K562 (cell line): Measurements from ENCODE around the gene PROM2. TPM values are rescaled to one million over a fixed set of nuclear protein-coding genes. Genes with fewer than 3 reads are reported as not detected.

Experiments
- ATAC-seq: fragments of 200-7000 bp; cut with Tn5 transposase; 3 replicates; pipeline ENCODE4 v1.9.1; 2020; ENCODE audit warnings: moderate library complexity
- BruUV-seq: library from RNA; stranded (reverse); fragments of 400-500 nt; replicated peaks from 2 replicates; lab custom pipeline; 2021; lab: Mats Ljungman, UMichigan
- CTCF ChIA-PET: fragments of 300-600 bp; formaldehyde crosslinking; extraction: SDS; loops from one replicate; lab custom pipeline; 2021; ENCODE audit warnings: low intra/inter-chr PET ratio; lab: Yijun Ruan, JAX
- POLR2A ChIA-PET: fragments of 300-600, 350-650 bp; sonication (Branson Sonifier 250); formaldehyde crosslinking; extraction: SDS; loops from one replicate; lab custom pipeline; 2021; ENCODE audit warnings: antibody characterized with exemption, inconsistent platforms; lab: Yijun Ruan, JAX
- DNase-seq, 4 experiments: peaks; one replicate each; pipeline versions ENCODE4 v3.0.0 to v3.0.0-alpha.2; 2011 to 2018; ENCODE audit warnings: low spot score in 3 of 4, mixed read lengths in 3 of 4; ENCODE audit errors: extremely low read depth in 1 of 4
- FAIRE-seq: peaks from 2 replicates; lab custom pipeline; 2011; peaks lifted over from hg19 to GRCh38; lab: Jason Lieb, UNC
- H2AFZ ChIP-seq: 2 replicates; pipeline ENCODE4 v1.6.0; 2011; ENCODE audit warnings: low read depth, low read length, control low read depth, inconsistent platforms
- H3K27ac ChIP-seq: fragments of 200-600 bp; 3 replicates; pipeline ENCODE4 v1.8.0; 2011; ENCODE audit warnings: low read depth, mild to moderate bottlenecking, control low read depth, inconsistent platforms, low read length, moderate library complexity, mixed read lengths; ENCODE audit errors: extremely low read depth
- H3K27me3 ChIP-seq, 2 experiments: fragments of 300-600 bp in 1 of 2; 2 replicates in 1 of 2; 3 replicates in 1 of 2; pipeline versions ENCODE4 v1.6.0 to v1.8.0; 2011; ENCODE audit warnings: inconsistent platforms in 2 of 2, low read length in 2 of 2, mild to moderate bottlenecking in 1 of 2, mixed read lengths in 1 of 2, moderate library complexity in 1 of 2; ENCODE audit not compliant: control insufficient read depth in 2 of 2, insufficient read depth in 2 of 2
- H3K36me3 ChIP-seq: fragments of 300-600 bp; 3 replicates; pipeline ENCODE4 v1.8.0; 2011; ENCODE audit warnings: mild to moderate bottlenecking, low read length, inconsistent platforms; ENCODE audit not compliant: control insufficient read depth, insufficient read depth
- H3K4me1 ChIP-seq, 2 experiments: fragments of 200-600 bp in 1 of 2; replicated peaks in 1 of 2; 2 replicates in 1 of 2; 3 replicates in 1 of 2; pipeline versions ENCODE4 v1.5.1 to v1.8.0; 2011; ENCODE audit warnings: inconsistent platforms in 2 of 2, low read length in 2 of 2, mild to moderate bottlenecking in 1 of 2, mixed read lengths in 1 of 2, moderate library complexity in 1 of 2; ENCODE audit not compliant: control insufficient read depth in 2 of 2, insufficient read depth in 2 of 2
- H3K4me2 ChIP-seq: 2 replicates; pipeline ENCODE4 v1.6.1; 2011; ENCODE audit warnings: low read length, control low read depth, inconsistent platforms, mixed read lengths; ENCODE audit not compliant: insufficient read depth
- H3K4me3 ChIP-seq: fragments of 200-600 bp; sonication (generic), shearing (Covaris generic); 2 replicates; pipeline ENCODE4 v1.5.1; 2016; ENCODE audit warnings: control low read depth, inconsistent platforms
- H3K79me2 ChIP-seq: fragments of 200-600 bp; 3 replicates; pipeline ENCODE4 v1.8.0; 2011; ENCODE audit warnings: low read length, inconsistent platforms; ENCODE audit not compliant: control insufficient read depth, insufficient read depth
- H3K9ac ChIP-seq, 2 experiments: 2 replicates each; pipeline versions ENCODE4 v1.6.0 to v1.6.1; 2011; ENCODE audit warnings: low read depth in 2 of 2, low read length in 2 of 2, control low read depth in 1 of 2, inconsistent platforms in 1 of 2, mild to moderate bottlenecking in 1 of 2, mixed read lengths in 1 of 2; ENCODE audit not compliant: insufficient read depth in 1 of 2
- H3K9me1 ChIP-seq: one replicate; pipeline ENCODE4 v1.6.0; 2011; ENCODE audit warnings: inconsistent platforms, mild to moderate bottlenecking, low read length, moderate library complexity; ENCODE audit not compliant: control insufficient read depth, insufficient read depth
- H3K9me3 ChIP-seq: replicated peaks from 2 replicates; pipeline ENCODE4 v1.5.1; 2011; ENCODE audit warnings: low read depth, low read length, inconsistent platforms; ENCODE audit not compliant: control insufficient read depth, insufficient read depth
- H4K20me1 ChIP-seq: replicated peaks from 2 replicates; pipeline ENCODE4 v1.6.1; 2011; ENCODE audit warnings: low read length, inconsistent platforms, mixed read lengths; ENCODE audit not compliant: control insufficient read depth, insufficient read depth
- BRD4 ChIP-seq: fragments of 200-600 bp; sonication (generic); IDR thresholded peaks from 2 replicates; pipeline ENCODE4 v1.6.1; 2017; ENCODE audit warnings: inconsistent platforms
- THRAP3 ChIP-seq: fragments of 450-650 bp; IDR thresholded peaks from 2 replicates; pipeline ENCODE4 v1.6.1; 2016; ENCODE audit warnings: mild to moderate bottlenecking, inconsistent platforms, borderline replicate concordance
- ZNF146 ChIP-seq: IDR thresholded peaks from one replicate; pipeline ENCODE4 v1.6.1; 2018; ENCODE audit warnings: missing compliant biosample characterization; ENCODE audit not compliant: unreplicated experiment
- WGBS: fragments of 100-300 bp; shearing (Covaris generic); methylation state at CpG from one replicate; pipeline ENCODE4 v1.1.6; 2016; ENCODE audit warnings: low coverage, mixed read lengths; ENCODE audit not compliant: insufficient coverage; ENCODE audit errors: missing lambda C conversion rate; 5-methylcytosine and 5-hydroxymethylcytosine counted together
- in situ Hi-C: fragments of 300-500 bp; cut with MboI; formaldehyde crosslinking; loops from 4 replicates; pipeline ENCODE4 v1.15.0; 2018; ENCODE audit warnings: inconsistent platforms, mixed read lengths
- intact Hi-C: fragments of 100-400 bp; cut with micrococcal nuclease; formaldehyde crosslinking; loops from 2 replicates; pipeline ENCODE4 v1.14.2; 2022
- polyA plus RNA-seq, 8 experiments: library from polyadenylated mRNA; depleted of rRNA in 4 of 8; stranded (reverse) in 5 of 8; unstranded in 3 of 8; fragments of >200 nt; fragmentation: Nextera tagmentation in 2 of 8; fragmentation: Illumina TruSeq in 1 of 8; extraction: Ambion mirVana in 2 of 8; extraction: Trizol in 1 of 8; gene quantifications; 2 replicates each; pipeline versions ENCODE4 v1.2.1 to v1.2.3, GENCODE V29; 2011 to 2014; ENCODE audit warnings: inconsistent platforms in 1 of 8, missing spikeins in 1 of 8
- total RNA-seq, 7 experiments: library from RNA; depleted of rRNA in 6 of 7; stranded (reverse); fragments of >200 nt in 6 of 7; fragmentation: Illumina TruSeq in 2 of 7; extraction: Trizol in 2 of 7; gene quantifications; 2 replicates each; pipeline versions ENCODE4 v1.2.1 to v1.2.3, GENCODE V29; 2011 to 2021; ENCODE audit warnings: low replicate concordance in 1 of 7
- TF ChIP-seq, protein P1 (sequence below): fragments of 250-450 bp; sonication (Bioruptor Pico); IDR thresholded peaks from 2 replicates; pipeline ENCODE4 v1.8.0; 2021; ENCODE audit warnings: borderline replicate concordance, mild to moderate bottlenecking, moderate library complexity; ENCODE audit not compliant: poor library complexity, severe bottlenecking

PROM2 gene
- total and polyA plus RNA-seq, 9 of the 15 experiments (the other 6 are each of a cell fraction or from before 2014, with no cell fraction given) = not detected

DNA sequence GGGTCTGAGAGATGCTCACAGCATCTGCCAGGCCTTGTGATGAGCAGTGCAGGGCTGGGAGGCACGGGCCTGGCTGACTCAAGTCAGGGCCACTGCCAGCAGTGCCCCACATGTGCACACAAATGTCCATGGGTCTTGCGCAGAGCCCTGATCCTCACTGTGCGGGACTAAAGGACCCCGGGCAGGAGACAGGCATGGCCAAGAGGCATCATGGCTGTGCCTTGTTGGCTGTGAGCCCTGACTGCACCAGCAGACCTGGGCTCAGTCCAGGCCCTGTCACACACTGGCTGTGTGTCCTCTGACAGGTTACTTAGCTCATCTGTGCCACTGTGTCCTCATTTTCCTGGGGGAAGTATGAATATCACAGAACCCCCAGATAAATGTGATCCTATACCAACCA lies 26.9 kb downstream of the PROM2 start:
- TF ChIP-seq ZNF146 (CRISPR knock-in tag) = no peak
- TF ChIP-seq, protein P1, sequence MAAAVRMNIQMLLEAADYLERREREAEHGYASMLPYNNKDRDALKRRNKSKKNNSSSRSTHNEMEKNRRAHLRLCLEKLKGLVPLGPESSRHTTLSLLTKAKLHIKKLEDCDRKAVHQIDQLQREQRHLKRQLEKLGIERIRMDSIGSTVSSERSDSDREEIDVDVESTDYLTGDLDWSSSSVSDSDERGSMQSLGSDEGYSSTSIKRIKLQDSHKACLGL (CRISPR knock-in tag) = no peak
- no peak for TF ChIP-seq THRAP3
- TF ChIP-seq BRD4 = no peak
- WGBS = 3% methylated on average over 4 of the region's 4 CpGs
- Histone ChIP-seq H2AFZ (no peak overlapping the region), H3K4me3 (no peak overlapping the region), H3K36me3 (no peaks in the 10 kb centered on the region), H3K9me3 (no peaks in the 10 kb centered on the region), H3K4me1 (no peaks in the 10 kb centered on the region; a peak in 2 of 5 replicates), H3K9me1 (no peaks in the 10 kb centered on the region), H3K79me2 (no peaks in the 10 kb centered on the region), H3K27ac (no peak overlapping the region), H3K27me3 (peaks cover 8 to 55% of the 10 kb centered on the region in 2 experiments), H4K20me1 (peaks cover 3% of the 10 kb centered on the region; the same call in 1 of the 2 replicates), H3K4me2 (no peak overlapping the region), H3K9ac (no peak overlapping the region)
- CTCF ChIA-PET = no interaction called here
- ATAC-seq (no peak), DNase-seq (no peak), FAIRE-seq (no peak)
- no TSS peak for BruUV-seq
- POLR2A ChIA-PET = no interaction called here
- in situ Hi-C loops (no loop called here), intact Hi-C loops (no loop called here)
